IPS DF 4.7 (cell line): ENCODE data around the gene RHOT2.

ENCODE experiments used
- DNase-seq: peaks from one replicate; pipeline ENCODE4 v3.0.0-alpha.2; 2013; ENCODE audit warnings: low spot score; ENCODE audit errors: extremely low read depth

Gene RHOT2

GRCh38 chr16:667780-668518 is at the start of gene RHOT2:
Gene RHOT2 (plus strand): TSS chr16:668132. CDS start chr16:668200, 68 bp downstream.
- no peak for DNase-seq

GRCh38 chr16:619476-620100 is 48.3 kb upstream of the RHOT2 start:
- DNase-seq = no peak

GRCh38 chr16:620700-621525 is 47.0 kb upstream of the RHOT2 start:
- DNase-seq = no peak

- no peak for DNase-seq
Observed at GRCh38 chr16:621526-622105, 46.3 kb upstream of the RHOT2 start.

GRCh38 chr16:622920-623280 is 45.0 kb upstream of the RHOT2 start:
- no peak for DNase-seq

- DNase-seq = no peak
Observed at GRCh38 chr16:624526-625070, 43.3 kb upstream of the RHOT2 start.

GRCh38 chr16:625117-625976 is 42.6 kb upstream of the RHOT2 start:
- DNase-seq = no peak

GRCh38 chr16:625977-626765 is 41.8 kb upstream of the RHOT2 start:
- no peak for DNase-seq

GRCh38 chr16:626787-627453 is 41.0 kb upstream of the RHOT2 start:
- no peak for DNase-seq

GRCh38 chr16:627454-628239 is 40.3 kb upstream of the RHOT2 start:
- no peak for DNase-seq

- no peak for DNase-seq
Observed at GRCh38 chr16:628321-629061, 39.4 kb upstream of the RHOT2 start.

- DNase-seq = no peak
Observed at GRCh38 chr16:629185-629832, 38.6 kb upstream of the RHOT2 start.

GRCh38 chr16:629833-630248 is 38.1 kb upstream of the RHOT2 start:
- DNase-seq = no peak

- DNase-seq = no peak
Observed at GRCh38 chr16:630249-630814, 37.6 kb upstream of the RHOT2 start.

- DNase-seq = no peak
Observed at GRCh38 chr16:630815-631405, 37.0 kb upstream of the RHOT2 start, which contains the start of gene WFIKKN1. Gene WFIKKN1 (plus strand): TSS chr16:630985. CDS start chr16:631254, 269 bp downstream.

GRCh38 chr16:631808-632358 is 36.0 kb upstream of the RHOT2 start:
- no peak for DNase-seq
